Peyer's patch (tissue), 4 donors: Measurements from ENCODE around the gene BHLHE40. TPM values are rescaled to one million over a fixed set of nuclear protein-coding genes. Genes with fewer than 3 reads are reported as not detected.

ENCODE experiments used
- DNase-seq, 3 donors: peaks; one replicate each; pipeline ENCODE4 v3.0.0-alpha.2; 2017 to 2019
- H3K27ac ChIP-seq, 4 donors: fragments of 200-600 bp; sonication (generic); one replicate each; pipeline ENCODE4 v1.5.1; 2016 to 2019
- H3K27me3 ChIP-seq, 2 donors: fragments of 200-600 bp; sonication (generic); one replicate each; pipeline ENCODE4 v1.5.1; 2019
- H3K36me3 ChIP-seq, 3 donors: fragments of 200-600 bp; sonication (generic); one replicate each; pipeline ENCODE4 v1.5.1; 2016 to 2019
- H3K4me1 ChIP-seq, 4 donors: fragments of 200-600 bp; sonication (generic); one replicate each; pipeline ENCODE4 v1.5.1; 2016 to 2019
- H3K4me3 ChIP-seq, 4 donors: fragments of 200-600 bp; sonication (generic); 1 replicate in 3 of 4; 2 replicates in 1 of 4; pipeline ENCODE4 v1.5.1; 2016 to 2019; ENCODE audit warnings: mild to moderate bottlenecking in 1 of 4
- H3K9me3 ChIP-seq, 4 donors: fragments of 200-600 bp; sonication (generic); one replicate each; pipeline ENCODE4 v1.5.1; 2016 to 2019; ENCODE audit warnings: mild to moderate bottlenecking in 1 of 4
- POLR2A ChIP-seq, 2 donors: fragments of 450-650 bp; IDR thresholded peaks; one replicate each; pipeline ENCODE4 v1.5.1; 2017; ENCODE audit warnings: antibody characterized with exemption in 2 of 2, mild to moderate bottlenecking in 2 of 2, moderate library complexity in 2 of 2
- total RNA-seq, 4 donors: library from RNA; depleted of rRNA; stranded (reverse); fragments of >200 nt; gene quantifications; one replicate each; pipeline ENCODE4 v1.1.0, GENCODE V29; 2016
- TF ChIP-seq, protein P1 (sequence below), 6 experiments: fragments of 450-650 bp in 4 of 6; fragments of 200-600 bp in 2 of 6; sonication (generic) in 1 of 6; IDR thresholded peaks; one replicate each; pipeline ENCODE4 v1.5.1; 2017 to 2019; ENCODE audit warnings: antibody characterized with exemption in 6 of 6, mild to moderate bottlenecking in 3 of 6, moderate library complexity in 1 of 6

BHLHE40 gene
- total RNA-seq, 4 donors from 2014 or later = 20.3 to 78.4 (median 44.3) TPM

DNA sequence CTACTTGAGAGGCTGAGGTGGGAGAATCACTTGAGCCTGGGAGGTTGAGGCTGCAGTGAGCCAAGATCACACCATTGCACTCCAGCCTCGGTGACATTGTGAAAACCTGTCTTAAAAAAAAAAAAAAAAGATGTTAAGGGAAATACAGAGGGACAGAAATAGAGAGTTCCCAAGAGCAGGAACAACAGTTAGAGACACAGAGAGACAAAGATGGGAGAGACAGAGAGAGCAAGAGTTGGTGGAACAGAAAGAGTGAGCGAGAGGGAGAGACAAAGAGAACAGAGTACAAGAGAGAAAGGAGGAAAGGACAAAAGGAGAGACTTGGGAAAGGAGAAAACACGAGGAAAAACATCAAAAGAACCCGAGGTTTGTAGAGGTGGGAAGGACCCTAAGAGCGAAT is 35.8 kb downstream of the BHLHE40 start:
- H3K36me3 ChIP-seq = no peaks in the 10 kb centered on the region

DNA sequence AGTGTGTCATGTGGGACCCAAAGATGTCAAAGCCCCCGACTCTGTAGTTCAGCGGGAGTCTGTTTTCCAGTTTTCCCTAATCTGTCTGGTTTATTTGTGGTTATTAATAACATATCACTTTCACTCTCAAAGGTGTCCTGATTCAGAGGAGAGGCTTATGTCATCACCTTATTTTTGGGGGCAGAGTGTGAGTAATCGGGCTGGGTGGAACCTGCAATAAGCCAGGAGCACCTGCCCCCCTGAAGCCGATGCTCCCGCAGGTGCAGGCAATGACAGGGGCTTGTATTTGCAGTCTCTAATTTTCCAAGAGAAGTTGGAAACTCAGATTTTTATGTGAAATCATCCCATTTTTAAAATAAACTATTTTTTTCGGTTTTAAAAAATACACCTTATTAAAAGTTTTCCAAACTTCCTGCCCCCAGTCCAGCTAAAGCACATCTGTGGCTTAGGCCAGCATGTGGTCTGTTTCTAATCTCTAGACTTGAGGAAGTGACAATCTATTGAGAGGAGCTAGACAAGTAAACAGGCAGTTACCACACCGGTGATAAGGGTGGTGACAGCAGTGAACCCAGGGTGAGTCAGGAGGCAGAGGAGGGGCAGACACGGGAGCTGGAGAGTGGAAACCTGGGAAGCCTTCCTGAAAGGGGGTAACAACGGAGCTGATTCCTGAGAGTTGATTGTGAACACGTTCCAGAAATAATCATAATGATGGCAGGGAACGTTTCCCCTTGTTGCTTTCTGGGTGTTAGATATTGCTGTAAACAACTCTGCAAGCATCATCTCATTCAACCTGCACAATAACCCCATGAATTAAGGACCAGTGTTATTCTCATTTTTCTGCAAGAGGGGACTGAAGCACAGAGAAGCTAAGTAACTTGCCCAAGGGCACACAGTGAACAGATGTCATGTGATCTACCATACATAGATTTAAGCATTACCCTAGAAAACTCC is 37.2 kb downstream of the BHLHE40 start:
- peaks cover 6 to 33% (median 17%) of the 10 kb centered on the region in 4 donors for H3K4me1 ChIP-seq
- no peak for TF ChIP-seq POLR2A (IDR thresholded peaks at IDR 0.05)
- TF ChIP-seq, protein P1, sequence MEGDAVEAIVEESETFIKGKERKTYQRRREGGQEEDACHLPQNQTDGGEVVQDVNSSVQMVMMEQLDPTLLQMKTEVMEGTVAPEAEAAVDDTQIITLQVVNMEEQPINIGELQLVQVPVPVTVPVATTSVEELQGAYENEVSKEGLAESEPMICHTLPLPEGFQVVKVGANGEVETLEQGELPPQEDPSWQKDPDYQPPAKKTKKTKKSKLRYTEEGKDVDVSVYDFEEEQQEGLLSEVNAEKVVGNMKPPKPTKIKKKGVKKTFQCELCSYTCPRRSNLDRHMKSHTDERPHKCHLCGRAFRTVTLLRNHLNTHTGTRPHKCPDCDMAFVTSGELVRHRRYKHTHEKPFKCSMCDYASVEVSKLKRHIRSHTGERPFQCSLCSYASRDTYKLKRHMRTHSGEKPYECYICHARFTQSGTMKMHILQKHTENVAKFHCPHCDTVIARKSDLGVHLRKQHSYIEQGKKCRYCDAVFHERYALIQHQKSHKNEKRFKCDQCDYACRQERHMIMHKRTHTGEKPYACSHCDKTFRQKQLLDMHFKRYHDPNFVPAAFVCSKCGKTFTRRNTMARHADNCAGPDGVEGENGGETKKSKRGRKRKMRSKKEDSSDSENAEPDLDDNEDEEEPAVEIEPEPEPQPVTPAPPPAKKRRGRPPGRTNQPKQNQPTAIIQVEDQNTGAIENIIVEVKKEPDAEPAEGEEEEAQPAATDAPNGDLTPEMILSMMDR (IDR thresholded peaks at IDR 0.05) = no peak
- H3K4me3 ChIP-seq = no peak overlapping the region
- no peaks in the 10 kb centered on the region for H3K27me3 ChIP-seq
- DNase-seq = peak; percentile 72 to 89 (median 72)
- H3K27ac ChIP-seq = peak overlapping the region; percentile 56 to 86 (median 71)
- no peaks in the 10 kb centered on the region for H3K36me3 ChIP-seq
- no peaks in the 10 kb centered on the region for H3K9me3 ChIP-seq

More for the DNA sequence above, 35.8 kb downstream of the BHLHE40 start:
- TF ChIP-seq, protein P1 (IDR thresholded peaks at IDR 0.05) = no peak
- no peak for TF ChIP-seq POLR2A (IDR thresholded peaks at IDR 0.05)
- H3K27ac ChIP-seq = no peak overlapping the region
- no peak for DNase-seq
- no peaks in the 10 kb centered on the region for H3K27me3 ChIP-seq
- peaks cover 6 to 40% (median 29%) of the 10 kb centered on the region in 4 donors for H3K4me1 ChIP-seq
- no peak overlapping the region for H3K4me3 ChIP-seq
- H3K9me3 ChIP-seq = no peaks in the 10 kb centered on the region

DNA sequence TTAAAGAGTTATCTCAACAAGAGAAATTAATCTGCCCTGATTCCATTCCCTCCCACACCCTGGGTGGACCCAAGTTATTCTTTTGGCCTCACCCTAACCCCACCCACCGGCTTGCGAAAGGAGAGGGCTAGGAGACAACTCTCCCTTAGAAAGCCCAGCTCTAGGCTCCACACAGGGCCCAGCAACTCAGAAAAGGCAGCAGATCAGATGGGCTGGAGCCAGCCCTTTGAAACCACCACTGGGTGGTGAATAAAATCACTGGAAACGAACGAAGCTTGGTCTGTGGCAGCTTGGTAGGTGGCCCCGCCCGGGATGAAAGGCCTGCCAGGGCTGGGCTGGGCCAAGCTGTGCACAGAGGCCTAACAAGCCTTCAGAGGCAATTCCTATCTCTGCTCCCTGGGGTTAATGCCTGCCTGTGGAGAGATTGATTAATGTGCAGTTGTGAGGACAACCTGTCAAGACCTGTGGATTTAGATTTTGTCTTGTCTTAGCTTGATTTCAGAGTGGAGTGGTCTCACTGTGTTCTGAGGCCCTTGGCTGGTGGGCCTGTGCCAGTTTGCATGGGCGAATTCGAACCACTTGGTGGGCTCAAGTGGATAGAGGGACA is 38.8 kb downstream of the BHLHE40 start:
- TF ChIP-seq POLR2A (IDR thresholded peaks at IDR 0.05) = peak in 1 of 2 donors; percentile 56
- TF ChIP-seq, protein P1 (IDR thresholded peaks at IDR 0.05) = peak in 2 of 6 experiments; percentile 18 to 33
- no peaks in the 10 kb centered on the region for H3K9me3 ChIP-seq
- peaks cover 6 to 33% (median 12%) of the 10 kb centered on the region in 4 donors for H3K4me1 ChIP-seq

DNA sequence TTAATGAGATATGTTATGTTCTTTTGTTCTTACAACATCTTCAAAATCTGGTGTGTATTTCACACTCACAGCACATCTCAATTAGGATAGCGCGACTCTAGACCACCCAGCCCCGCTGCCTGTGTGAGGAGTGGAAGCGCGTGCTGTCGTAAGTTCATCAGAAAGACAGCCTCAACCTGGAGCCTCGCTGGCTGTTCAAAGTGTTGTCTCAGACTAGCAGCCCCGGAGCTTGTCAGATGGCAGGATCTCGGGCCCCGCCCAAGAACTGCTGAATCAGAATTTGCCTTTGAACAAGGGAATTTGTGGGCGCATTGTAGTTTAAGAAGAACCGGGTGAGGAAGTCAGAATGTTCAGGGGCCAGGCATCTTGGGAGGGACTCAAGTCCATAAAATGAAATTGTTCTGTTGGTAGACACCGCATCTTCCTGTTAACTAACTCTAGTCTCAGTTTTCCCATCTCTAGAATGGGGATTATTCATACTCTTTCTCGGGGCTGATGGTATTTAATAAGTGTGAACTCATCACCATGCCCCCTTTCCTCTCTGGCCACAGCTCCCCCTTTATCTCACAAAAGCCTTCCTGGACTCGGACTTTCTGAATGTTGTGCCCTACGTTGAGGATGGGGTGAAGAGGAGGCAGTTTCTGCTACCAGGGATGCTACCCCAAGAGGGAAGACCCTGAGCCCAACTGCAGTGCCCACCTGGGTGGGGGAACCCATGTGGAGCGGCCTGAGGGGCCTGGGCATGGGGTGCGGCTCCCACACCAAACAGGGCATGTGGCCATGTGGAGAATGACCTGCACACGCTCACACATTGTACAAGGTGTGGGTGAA is 40.4 kb downstream of the BHLHE40 start:
- Histone ChIP-seq H3K36me3 (no peaks in the 10 kb centered on the region), H3K4me3 (no peak overlapping the region), H3K27me3 (no peaks in the 10 kb centered on the region), H3K9me3 (no peaks in the 10 kb centered on the region), H3K4me1 (peaks cover 0 to 33% (median 11%) of the 10 kb centered on the region in 4 donors), H3K27ac (peak overlapping the region in 1 of 4 donors; percentile 5)
- TF ChIP-seq, protein P1 (IDR thresholded peaks at IDR 0.05) = no peak
- TF ChIP-seq POLR2A (IDR thresholded peaks at IDR 0.05) = no peak
- DNase-seq = peak in 2 of 3 donors; percentile 47 to 75

More for the DNA sequence above, 38.8 kb downstream of the BHLHE40 start:
- Histone ChIP-seq H3K36me3 (no peaks in the 10 kb centered on the region), H3K27ac (peak overlapping the region; percentile 32 to 86 (median 71)), H3K27me3 (no peaks in the 10 kb centered on the region), H3K4me3 (no peak overlapping the region)
- peak in 2 of 3 donors; percentile 83 to 86 for DNase-seq

DNA sequence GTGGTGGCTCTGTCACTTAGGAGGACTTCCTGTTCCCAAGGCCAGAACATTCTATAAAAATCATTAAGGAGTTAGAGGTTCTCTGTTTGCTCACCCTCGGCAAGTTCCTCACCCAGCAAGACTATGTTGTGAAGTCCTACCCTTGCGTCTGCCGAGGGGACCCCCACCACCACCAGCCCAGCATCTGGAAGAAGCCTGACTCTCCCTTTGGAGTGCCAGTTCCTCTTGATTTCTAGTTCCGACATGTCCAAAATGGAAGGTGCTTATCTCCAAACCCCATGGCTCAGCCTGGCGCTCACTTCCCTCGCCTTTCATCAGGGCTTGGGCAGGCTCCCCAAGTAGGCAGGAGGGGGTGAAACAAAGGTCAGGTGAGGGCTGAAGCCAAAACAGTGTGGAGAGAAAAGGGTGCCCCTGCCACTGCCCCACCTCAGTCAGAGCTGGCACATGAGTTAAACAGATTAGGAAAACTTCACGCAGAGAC is 41.0 kb downstream of the BHLHE40 start:
- Histone ChIP-seq H3K27ac (no peak overlapping the region), H3K4me3 (no peak overlapping the region), H3K27me3 (no peaks in the 10 kb centered on the region), H3K4me1 (peaks cover 0 to 33% (median 11%) of the 10 kb centered on the region in 4 donors), H3K9me3 (no peaks in the 10 kb centered on the region), H3K36me3 (no peaks in the 10 kb centered on the region)
- TF ChIP-seq POLR2A (IDR thresholded peaks at IDR 0.05) = no peak
- TF ChIP-seq, protein P1 (IDR thresholded peaks at IDR 0.05) = no peak
- DNase-seq = no peak
